Natural killer cell treated with Interleukin-12 subunit alpha and Interleukin-12 subunit beta and Interleukin-15 and Interleukin-18, amount 100 ng/mL, for 72 hours (primary cell): ENCODE measurements around the gene CECR2. TPM values are rescaled to one million over a fixed set of nuclear protein-coding genes. Genes with fewer than 3 reads are reported as not detected.

Experiments
- ATAC-seq, 2 donors: fragments of 150-1000 bp; cut with Tn5 transposase in 1 of 2; sonication (Bioruptor Pico), chemical (Tn5 transposase) in 1 of 2; 2 replicates each; pipeline ENCODE4 v1.10.0; 2021
- DNase-seq: peaks from one replicate; pipeline ENCODE4 v3.0.0; 2022; ENCODE audit warnings: low spot score
- H3K27ac Mint-ChIP-seq, 2 donors: 1 replicate in 1 of 2; 2 replicates in 1 of 2; pipeline ENCODE4 v1.8.0; 2022; ENCODE audit warnings: mixed read lengths in 2 of 2, mild to moderate bottlenecking in 1 of 2, moderate library complexity in 1 of 2
- H3K27me3 Mint-ChIP-seq, 2 donors: 1 replicate in 1 of 2; 2 replicates in 1 of 2; pipeline ENCODE4 v1.8.0; 2022; ENCODE audit warnings: mixed read lengths in 2 of 2
- H3K36me3 Mint-ChIP-seq: one replicate; pipeline ENCODE4 v1.8.0; 2022; ENCODE audit warnings: mixed read lengths
- H3K4me1 Mint-ChIP-seq, 2 donors: 1 replicate in 1 of 2; 2 replicates in 1 of 2; pipeline ENCODE4 v1.8.0; 2022; ENCODE audit warnings: low read depth in 2 of 2, mixed read lengths in 2 of 2, mild to moderate bottlenecking in 1 of 2
- H3K4me3 Mint-ChIP-seq: one replicate; pipeline ENCODE4 v1.8.0; 2022; ENCODE audit warnings: mixed read lengths
- H3K9me3 Mint-ChIP-seq: 2 replicates; pipeline ENCODE4 v1.8.0; 2022; ENCODE audit warnings: mixed read lengths
- total RNA-seq, 2 donors: library from RNA; stranded (reverse); gene quantifications; one replicate each; pipeline ENCODE4 v1.2.3, GENCODE V29; 2022

Gene CECR2
- total RNA-seq, 2 donors from 2014 or later = not detected

GRCh38 chr22:17348464-17349103, 20.7 kb upstream of the CECR2 start:
- H3K9me3 Mint-ChIP-seq = no peaks in the 10 kb centered on the region
- no peaks in the 10 kb centered on the region for H3K4me1 Mint-ChIP-seq
- ATAC-seq (no peak), DNase-seq (no peak)
- peaks cover 6 to 13% of the 10 kb centered on the region in 2 donors for H3K27me3 Mint-ChIP-seq
- no peak overlapping the region for H3K27ac Mint-ChIP-seq
- H3K36me3 Mint-ChIP-seq = no peaks in the 10 kb centered on the region
- H3K4me3 Mint-ChIP-seq = no peak overlapping the region

- no peak for ATAC-seq
- Mint-ChIP-seq H3K4me3 (no peak overlapping the region), H3K27ac (no peak overlapping the region)
Measured at GRCh38 chr22:17349172-17349571, 20.1 kb upstream of the CECR2 start.

DNA sequence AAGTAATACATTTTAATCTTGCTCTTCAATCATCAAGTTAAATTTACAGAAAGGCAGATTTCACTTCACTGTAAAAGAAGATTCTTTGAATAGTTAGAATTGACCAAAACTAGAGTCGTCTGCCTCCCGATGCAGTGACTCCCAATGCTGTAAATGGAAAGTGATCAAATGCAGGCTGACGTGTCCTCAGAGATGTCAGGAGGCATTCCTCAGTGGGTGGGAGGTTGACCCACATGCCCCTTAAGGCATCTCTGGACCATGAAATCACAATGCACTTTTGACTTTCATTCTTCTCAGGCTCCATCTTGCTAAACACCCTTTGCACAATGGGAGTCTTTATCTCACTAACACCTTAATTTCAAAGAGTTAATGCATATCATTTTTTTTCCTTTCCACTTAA, 19.0 kb upstream of the CECR2 start:
- no peak for DNase-seq
- no peak overlapping the region for H3K27ac Mint-ChIP-seq
- ATAC-seq = no peak
- no peaks in the 10 kb centered on the region for H3K36me3 Mint-ChIP-seq
- no peaks in the 10 kb centered on the region for H3K4me1 Mint-ChIP-seq
- no peak overlapping the region for H3K4me3 Mint-ChIP-seq
- no peaks in the 10 kb centered on the region for H3K9me3 Mint-ChIP-seq
- H3K27me3 Mint-ChIP-seq = peaks cover 6 to 13% of the 10 kb centered on the region in 2 donors

More at GRCh38 chr22:17349172-17349571, 20.1 kb upstream of the CECR2 start:
- DNase-seq = no peak
- no peaks in the 10 kb centered on the region for H3K4me1 Mint-ChIP-seq
- no peaks in the 10 kb centered on the region for H3K36me3 Mint-ChIP-seq
- H3K27me3 Mint-ChIP-seq = peaks cover 6 to 13% of the 10 kb centered on the region in 2 donors
- no peaks in the 10 kb centered on the region for H3K9me3 Mint-ChIP-seq

GRCh38 chr22:17352798-17353197, 16.5 kb upstream of the CECR2 start:
- no peak for DNase-seq
- Mint-ChIP-seq H3K27me3 (peaks cover 6 to 13% of the 10 kb centered on the region in 2 donors), H3K4me1 (no peaks in the 10 kb centered on the region), H3K9me3 (no peaks in the 10 kb centered on the region), H3K36me3 (no peaks in the 10 kb centered on the region), H3K4me3 (no peak overlapping the region), H3K27ac (no peak overlapping the region)
- no peak for ATAC-seq

GRCh38 chr22:17357688-17358087, 11.6 kb upstream of the CECR2 start:
- Mint-ChIP-seq H3K4me3 (no peak overlapping the region), H3K4me1 (no peaks in the 10 kb centered on the region), H3K36me3 (no peaks in the 10 kb centered on the region), H3K27me3 (peaks cover 0 to 9% of the 10 kb centered on the region in 2 donors), H3K27ac (no peak overlapping the region), H3K9me3 (no peaks in the 10 kb centered on the region)
- DNase-seq (no peak), ATAC-seq (no peak)

GRCh38 chr22:17358415-17358814, 10.8 kb upstream of the CECR2 start:
- DNase-seq (no peak), ATAC-seq (no peak)
- no peaks in the 10 kb centered on the region for H3K9me3 Mint-ChIP-seq
- H3K4me1 Mint-ChIP-seq = no peaks in the 10 kb centered on the region
- H3K36me3 Mint-ChIP-seq = no peaks in the 10 kb centered on the region
- no peak overlapping the region for H3K27ac Mint-ChIP-seq
- peaks cover 2 to 9% of the 10 kb centered on the region in 2 donors for H3K27me3 Mint-ChIP-seq
- H3K4me3 Mint-ChIP-seq = no peak overlapping the region

- H3K36me3 Mint-ChIP-seq = no peaks in the 10 kb centered on the region
- H3K27me3 Mint-ChIP-seq = peaks cover 3 to 11% of the 10 kb centered on the region in 2 donors
Measured at GRCh38 chr22:17359501-17359900, 9.8 kb upstream of the CECR2 start.

GRCh38 chr22:17366329-17366728, 2.9 kb upstream of the CECR2 start:
- ATAC-seq (no peak), DNase-seq (no peak)
- H3K27ac Mint-ChIP-seq = no peak overlapping the region
- no peaks in the 10 kb centered on the region for H3K36me3 Mint-ChIP-seq
- H3K9me3 Mint-ChIP-seq = no peaks in the 10 kb centered on the region
- no peak overlapping the region for H3K4me3 Mint-ChIP-seq
- H3K4me1 Mint-ChIP-seq = peaks cover 9 to 19% of the 10 kb centered on the region in 2 donors
- H3K27me3 Mint-ChIP-seq = peaks cover 39 to 47% of the 10 kb centered on the region in 2 donors

More at GRCh38 chr22:17359501-17359900, 9.8 kb upstream of the CECR2 start:
- ATAC-seq (no peak), DNase-seq (no peak)
- Mint-ChIP-seq H3K4me1 (no peaks in the 10 kb centered on the region), H3K4me3 (no peak overlapping the region), H3K27ac (no peak overlapping the region), H3K9me3 (no peaks in the 10 kb centered on the region)

DNA sequence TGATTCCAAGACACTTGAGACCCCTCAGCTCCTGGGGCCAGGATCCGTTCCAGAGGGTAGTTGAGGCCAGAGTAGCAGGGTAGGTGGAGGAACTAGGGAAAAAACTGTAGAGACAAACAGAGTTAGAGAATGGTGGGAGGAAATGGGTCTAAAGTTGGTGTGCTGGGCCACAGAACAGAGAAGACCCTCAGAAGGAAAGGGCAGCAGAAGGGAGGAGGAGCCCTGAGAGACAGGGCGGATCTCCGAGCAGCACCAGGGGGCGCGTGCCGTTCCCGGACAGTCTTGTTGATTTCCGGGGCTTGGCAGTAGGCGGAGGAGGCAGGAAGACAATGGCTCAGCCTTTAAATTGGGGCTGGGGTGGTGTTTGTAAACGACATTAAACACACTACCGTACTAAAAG, 2.4 kb upstream of the CECR2 start:
- DNase-seq (no peak), ATAC-seq (no peak)
- peaks cover 9 to 19% of the 10 kb centered on the region in 2 donors for H3K4me1 Mint-ChIP-seq
- H3K27ac Mint-ChIP-seq = no peak overlapping the region
- H3K36me3 Mint-ChIP-seq = no peaks in the 10 kb centered on the region
- peaks cover 39 to 52% of the 10 kb centered on the region in 2 donors for H3K27me3 Mint-ChIP-seq
- no peaks in the 10 kb centered on the region for H3K9me3 Mint-ChIP-seq
- H3K4me3 Mint-ChIP-seq = peak overlapping the region; percentile 2

- H3K9me3 Mint-ChIP-seq = no peaks in the 10 kb centered on the region
- no peaks in the 10 kb centered on the region for H3K36me3 Mint-ChIP-seq
- no peak for DNase-seq
- peak overlapping the region; percentile 41 for H3K4me3 Mint-ChIP-seq
- no peak overlapping the region for H3K27ac Mint-ChIP-seq
- H3K4me1 Mint-ChIP-seq = peaks cover 9 to 19% of the 10 kb centered on the region in 2 donors
- no peak for ATAC-seq
- H3K27me3 Mint-ChIP-seq = peaks cover 36 to 55% of the 10 kb centered on the region in 2 donors
Measured at GRCh38 chr22:17368144-17368543, 1.1 kb upstream of the CECR2 start.

DNA sequence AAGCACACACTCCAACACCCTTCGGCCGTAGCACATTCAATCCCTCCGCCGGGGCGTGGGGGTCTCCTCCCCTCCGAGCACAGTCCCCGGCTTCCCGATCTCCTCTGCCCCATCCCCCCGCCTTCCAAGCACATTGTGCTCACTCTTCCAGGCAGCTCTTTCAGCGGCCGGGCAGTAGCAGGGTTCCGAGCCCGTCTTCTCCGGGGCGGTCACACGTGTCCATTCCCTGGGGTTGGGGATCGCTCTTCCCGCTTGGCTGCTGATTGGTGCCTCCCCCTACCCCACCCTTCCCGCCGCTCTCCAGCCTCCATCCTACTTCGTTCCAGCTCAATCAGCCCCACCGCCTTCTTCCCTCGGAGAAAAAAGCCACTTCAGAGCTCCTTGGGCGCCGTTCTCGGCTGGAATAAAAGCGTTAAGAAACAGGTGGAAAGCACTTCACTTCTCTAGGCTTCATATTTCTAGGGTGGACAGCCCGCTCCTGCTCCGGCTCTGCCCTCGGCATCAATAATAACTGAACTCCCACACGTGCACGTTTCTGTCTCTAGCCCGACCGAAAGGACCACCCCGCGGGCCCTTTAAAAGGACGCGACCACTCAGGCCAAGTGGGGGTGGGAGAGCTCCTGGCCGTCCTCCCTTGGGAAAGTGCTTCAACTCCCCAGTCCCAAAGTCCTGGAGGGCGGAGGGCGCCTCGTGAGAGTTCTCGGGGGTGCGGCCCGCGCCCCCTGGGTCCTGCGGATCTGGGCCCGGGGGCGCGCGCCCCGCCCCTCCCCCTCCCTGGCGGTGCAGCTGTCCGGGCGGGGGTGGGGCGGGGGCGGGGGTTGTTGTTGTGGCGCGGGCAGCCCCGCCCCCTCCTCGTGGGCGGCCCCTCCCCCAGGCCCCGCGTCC, 464 bp upstream of the CECR2 start:
- no peak for DNase-seq
- ATAC-seq = no peak
- Mint-ChIP-seq H3K36me3 (no peaks in the 10 kb centered on the region), H3K4me3 (peak overlapping the region; percentile 41), H3K27ac (no peak overlapping the region), H3K4me1 (peaks cover 9 to 19% of the 10 kb centered on the region in 2 donors), H3K27me3 (peaks cover 37 to 55% of the 10 kb centered on the region in 2 donors), H3K9me3 (no peaks in the 10 kb centered on the region)

GRCh38 chr22:17370026-17370765, 936 bp downstream of the CECR2 start:
- Mint-ChIP-seq H3K27ac (no peak overlapping the region), H3K36me3 (no peaks in the 10 kb centered on the region), H3K27me3 (peaks cover 40 to 56% of the 10 kb centered on the region in 2 donors), H3K9me3 (no peaks in the 10 kb centered on the region), H3K4me3 (peak overlapping the region; percentile 38), H3K4me1 (peaks cover 9 to 19% of the 10 kb centered on the region in 2 donors)
- no peak for ATAC-seq
- no peak for DNase-seq

DNA sequence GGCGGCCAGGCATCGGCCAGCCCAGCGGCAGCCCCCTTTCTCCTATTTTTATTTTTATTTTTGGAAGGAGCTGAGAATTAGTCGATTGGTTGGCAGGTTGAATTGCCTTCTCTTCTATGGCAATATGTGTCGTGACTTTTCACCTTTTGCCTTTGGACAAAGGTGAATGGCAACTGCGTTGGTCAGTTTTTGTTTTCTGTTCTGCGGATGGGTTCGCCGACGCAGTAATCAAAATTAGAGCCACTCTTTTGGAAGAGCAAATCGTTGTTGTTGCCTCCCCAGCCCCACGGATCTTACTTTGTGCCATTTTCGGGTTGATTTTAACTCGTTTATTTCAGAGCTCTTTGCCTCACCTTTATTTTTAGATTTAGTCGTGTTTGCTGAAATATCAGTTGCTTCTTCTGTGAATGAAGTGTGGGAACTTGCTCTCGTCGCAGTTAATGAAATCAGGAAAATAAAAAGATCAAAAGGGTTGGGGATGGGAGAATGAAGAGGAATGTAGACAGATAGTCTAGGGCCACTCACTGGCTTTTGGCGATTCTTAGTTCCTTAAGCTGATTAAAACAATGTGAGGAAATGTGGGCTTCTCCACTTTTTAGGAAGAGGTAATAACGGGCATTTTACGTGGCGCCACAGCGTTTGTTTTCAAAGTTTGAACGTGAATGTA, 1.6 kb downstream of the CECR2 start:
- Mint-ChIP-seq H3K36me3 (no peaks in the 10 kb centered on the region), H3K27ac (no peak overlapping the region), H3K4me3 (peak overlapping the region; percentile 38), H3K4me1 (peaks cover 9 to 19% of the 10 kb centered on the region in 2 donors), H3K9me3 (no peaks in the 10 kb centered on the region), H3K27me3 (peaks cover 39 to 53% of the 10 kb centered on the region in 2 donors)
- no peak for DNase-seq
- no peak for ATAC-seq
